AG09309 (cell line): ENCODE data around the gene PDE4D.
A peak's percentile ranks its signal among the peaks of the same experiment; 100 is the strongest.

ENCODE experiments used
- DNase-seq: peaks from one replicate; pipeline ENCODE4 v3.0.0-alpha.2; 2010; ENCODE audit warnings: low read depth
- H3K4me3 ChIP-seq: 2 replicates; pipeline ENCODE4 v1.5.1; 2011; ENCODE audit warnings: mild to moderate bottlenecking, low read depth, low read length, moderate library complexity; ENCODE audit not compliant: control insufficient read depth
- CTCF ChIP-seq: IDR thresholded peaks from 2 replicates; pipeline ENCODE4 v1.5.1; 2011; ENCODE audit warnings: mild to moderate bottlenecking, low read depth, low read length, inconsistent platforms; ENCODE audit not compliant: insufficient read depth, control insufficient read depth; ENCODE audit errors: missing control alignments

PDE4D gene

GRCh38 chr5:59037453-59037852 lies 856.1 kb downstream of the PDE4D start:
- no peak for TF ChIP-seq CTCF
- H3K4me3 ChIP-seq, result no peak overlapping the region; the same call in 1 of the 2 replicates
- no peak for DNase-seq

- no peak overlapping the region for H3K4me3 ChIP-seq
- no peak for DNase-seq
- TF ChIP-seq CTCF, result no peak
These were observed 856.5 kb downstream of the PDE4D start for GRCh38 chr5:59037041-59037440.

GRCh38 chr5:59036274-59036961 lies 857.1 kb downstream of the PDE4D start:
- H3K4me3 ChIP-seq, result no peak overlapping the region
- no peak for TF ChIP-seq CTCF
- DNase-seq, result peak; percentile 96

- DNase-seq, result no peak
- no peak for TF ChIP-seq CTCF
- H3K4me3 ChIP-seq, result no peak overlapping the region
These were observed 857.8 kb downstream of the PDE4D start for GRCh38 chr5:59035681-59036080.

GRCh38 chr5:59034498-59035186 lies 858.9 kb downstream of the PDE4D start:
- no peak overlapping the region for H3K4me3 ChIP-seq
- peak; percentile 72 for TF ChIP-seq CTCF
- peak; percentile 20 for DNase-seq

GRCh38 chr5:59027145-59027907 lies 866.2 kb downstream of the PDE4D start:
- no peak overlapping the region for H3K4me3 ChIP-seq
- TF ChIP-seq CTCF, result no peak
- no peak for DNase-seq
